Measurements from ENCODE around the gene DLG2. TPM values are rescaled to one million over a fixed set of nuclear protein-coding genes. Genes with fewer than 3 reads are reported as not detected.
A peak's percentile ranks its signal among the peaks of the same experiment; 100 is the strongest.
"Not testable (repeated sequence)": the region's sequence is repeated elsewhere in the genome, so short reads cannot be mapped to it uniquely, and the experiment has no call there.

The DLG2 gene
- total RNA-seq, 1 experiment from 2014 or later, result 0.17 TPM

DNA sequence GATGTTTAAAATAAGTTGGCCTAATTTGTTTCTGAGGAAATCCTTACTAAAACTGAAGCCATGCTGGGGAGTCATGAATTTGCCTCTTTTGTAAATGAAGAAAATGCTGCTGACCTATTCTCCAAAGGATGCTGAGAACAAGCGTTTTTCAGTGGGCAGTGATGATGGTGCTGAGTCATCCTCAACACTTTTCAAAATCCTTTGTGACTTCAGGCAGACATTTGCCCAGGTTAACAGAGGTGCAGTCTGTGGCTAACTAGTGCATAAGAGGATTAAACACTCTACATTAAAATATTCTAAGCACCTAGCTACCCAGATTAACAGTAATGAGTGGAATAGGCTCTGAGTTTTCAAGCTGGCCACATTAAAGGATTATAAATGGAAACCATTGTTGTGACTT is 509.0 kb downstream of the DLG2 start:
- DNase-seq (ENCODE audit: low read depth), result no peak

DNA sequence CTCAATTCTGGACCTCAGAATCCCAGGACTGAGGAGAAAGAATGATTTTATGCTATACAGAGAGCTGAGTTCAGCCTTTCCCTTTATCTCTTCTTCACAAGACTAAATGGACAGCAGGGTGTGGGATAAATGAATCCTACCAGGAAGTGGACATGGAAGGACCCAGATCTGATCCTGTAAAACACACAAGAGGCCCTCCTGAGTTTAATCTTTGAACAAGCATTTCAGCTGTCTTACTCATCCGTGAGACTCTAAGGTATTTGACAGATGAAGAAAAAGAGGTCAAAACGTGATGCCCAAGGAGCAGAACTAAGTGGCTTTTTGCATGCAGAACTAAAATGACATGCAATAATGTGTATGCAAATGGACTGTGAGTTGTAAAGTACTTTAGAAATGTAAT is 511.3 kb downstream of the DLG2 start:
- DNase-seq (ENCODE audit: low read depth), result no peak

DNA sequence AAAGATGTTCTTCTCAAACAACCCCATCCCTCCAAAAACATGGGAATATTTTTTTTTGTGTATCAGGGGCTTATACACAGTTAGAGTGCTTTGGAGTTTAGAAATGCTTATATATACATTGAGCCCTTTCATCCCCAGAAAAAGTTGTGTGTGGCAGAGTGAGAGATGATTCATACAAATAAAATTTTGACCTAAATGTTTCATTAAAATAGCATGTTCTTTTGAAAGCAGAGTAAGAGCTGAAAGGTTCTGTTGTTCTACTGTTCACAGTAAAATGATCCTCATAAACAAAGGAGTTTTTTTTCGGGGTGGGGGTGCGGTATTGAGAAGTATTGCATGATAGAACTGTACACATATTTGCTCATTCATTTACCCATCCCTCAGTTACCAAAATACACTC is 512.4 kb downstream of the DLG2 start:
- DNase-seq (ENCODE audit: low read depth), result no peak

DNA sequence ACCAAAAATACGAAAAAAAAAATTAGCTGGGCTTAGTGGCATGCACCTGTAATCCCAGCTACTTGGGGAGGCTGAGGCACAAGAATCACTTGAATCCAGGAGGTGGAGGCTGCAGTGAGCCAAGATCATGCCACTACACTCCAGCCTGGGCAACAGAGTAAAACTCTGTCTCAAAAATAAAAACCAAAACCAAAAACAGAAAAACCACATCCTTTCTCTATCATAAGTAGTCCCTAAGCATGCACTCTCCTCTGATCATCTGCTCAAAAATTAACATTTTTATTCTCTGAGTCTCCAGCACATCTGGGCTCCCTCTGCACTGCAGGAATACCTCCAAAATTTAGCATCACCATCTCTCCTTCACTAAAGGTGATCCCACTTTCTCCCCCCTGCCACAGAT is 516.9 kb downstream of the DLG2 start:
- not testable (repeated sequence) for DNase-seq (ENCODE audit: low read depth)

DNA sequence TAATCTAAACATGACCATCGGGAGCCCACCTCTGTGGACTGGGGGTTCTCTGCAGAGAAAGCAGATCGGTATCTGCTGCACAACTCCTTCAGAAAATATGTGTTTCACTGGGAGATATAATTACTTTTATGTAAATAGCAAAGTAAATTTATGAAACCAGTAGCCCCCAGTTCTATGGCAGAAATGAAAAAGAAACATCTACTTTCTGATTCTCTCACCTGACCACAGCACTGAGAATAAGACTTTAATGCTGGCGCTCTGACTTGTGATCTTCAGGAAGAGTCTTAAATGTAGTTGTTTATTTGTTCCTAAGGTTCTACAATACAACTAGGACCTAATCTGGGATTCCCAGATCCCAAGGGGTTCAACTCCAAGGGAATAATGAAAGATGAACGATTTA is 518.0 kb downstream of the DLG2 start:
- DNase-seq (ENCODE audit: low read depth), result no peak

DNA sequence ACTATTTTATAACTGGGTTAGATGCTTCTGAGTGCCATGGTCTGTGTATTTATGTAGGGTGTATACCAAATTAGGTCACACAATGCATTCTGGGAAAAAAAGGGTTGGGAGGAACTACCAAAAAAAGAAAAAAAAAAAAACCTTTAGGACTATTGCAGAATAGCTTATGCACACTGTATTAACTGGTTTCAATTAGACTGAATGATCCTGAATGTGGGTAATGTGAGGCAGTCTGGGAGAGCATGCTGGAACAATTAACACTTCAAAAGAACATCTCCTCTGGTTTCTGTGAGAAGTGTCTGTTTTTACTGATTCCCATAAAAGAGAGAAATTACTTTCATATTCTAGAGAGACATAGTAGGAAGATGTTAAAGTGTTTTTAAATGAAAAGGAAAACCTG is 521.3 kb downstream of the DLG2 start:
- no peak for DNase-seq (ENCODE audit: low read depth)

DNA sequence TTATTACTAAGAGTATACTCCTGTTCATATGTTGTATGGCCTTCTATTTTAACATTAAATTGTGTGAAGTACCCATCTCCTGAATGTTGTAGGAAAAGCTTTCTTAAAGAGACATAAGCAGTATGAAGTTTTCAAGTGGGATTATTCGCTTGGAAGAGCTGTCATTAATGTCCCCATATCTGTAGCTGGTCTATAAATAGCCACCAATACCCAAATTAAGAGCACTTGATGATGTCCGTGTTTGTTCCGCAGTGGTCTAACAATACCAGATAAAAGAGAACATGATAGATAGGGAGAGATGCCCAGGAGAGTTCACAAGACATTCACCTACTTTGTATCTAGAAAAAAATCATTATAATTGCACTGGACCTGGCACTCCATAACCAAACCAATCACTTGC is 527.6 kb downstream of the DLG2 start:
- no peak for DNase-seq (ENCODE audit: low read depth)

DNA sequence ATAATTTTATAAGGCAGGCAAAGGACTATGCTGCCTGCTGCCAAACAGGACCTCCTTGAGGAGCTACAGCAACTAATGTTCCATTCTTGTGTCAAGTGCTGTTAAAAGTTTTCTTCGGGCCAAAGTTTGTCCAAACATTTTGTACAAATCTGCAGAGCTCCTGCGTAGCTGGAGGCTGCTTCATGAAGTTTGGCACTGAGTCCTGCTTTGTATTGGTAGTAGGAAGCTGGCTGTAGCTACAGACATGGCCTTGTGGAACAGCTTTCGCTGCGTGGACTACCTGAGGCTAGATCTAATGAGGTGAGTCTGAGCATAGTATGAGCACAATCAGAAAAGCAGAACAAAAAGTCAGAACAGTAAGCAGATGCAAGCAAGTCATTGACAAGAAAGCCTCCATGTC is 528.1 kb downstream of the DLG2 start:
- DNase-seq (ENCODE audit: low read depth), result no peak

DNA sequence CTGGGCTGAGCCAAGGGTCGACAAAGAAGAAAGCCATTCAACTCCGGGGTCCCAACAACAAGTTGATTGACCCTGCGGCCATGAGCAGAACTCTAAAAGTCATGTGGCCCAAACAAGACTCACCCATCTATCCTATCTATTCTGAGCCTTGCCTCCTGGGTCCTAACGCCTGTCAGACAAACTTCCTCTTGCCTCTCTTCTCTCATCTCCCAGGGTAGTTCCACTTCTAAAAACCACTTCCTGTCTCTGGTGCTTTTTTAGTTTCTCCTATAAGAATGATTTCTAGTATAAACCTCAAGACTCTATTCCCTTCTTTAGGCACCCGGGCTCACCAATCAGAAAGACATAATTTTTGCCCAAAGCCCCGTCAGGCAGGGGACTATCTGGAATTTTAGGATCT is 530.2 kb downstream of the DLG2 start:
- DNase-seq (ENCODE audit: low read depth), result no peak

DNA sequence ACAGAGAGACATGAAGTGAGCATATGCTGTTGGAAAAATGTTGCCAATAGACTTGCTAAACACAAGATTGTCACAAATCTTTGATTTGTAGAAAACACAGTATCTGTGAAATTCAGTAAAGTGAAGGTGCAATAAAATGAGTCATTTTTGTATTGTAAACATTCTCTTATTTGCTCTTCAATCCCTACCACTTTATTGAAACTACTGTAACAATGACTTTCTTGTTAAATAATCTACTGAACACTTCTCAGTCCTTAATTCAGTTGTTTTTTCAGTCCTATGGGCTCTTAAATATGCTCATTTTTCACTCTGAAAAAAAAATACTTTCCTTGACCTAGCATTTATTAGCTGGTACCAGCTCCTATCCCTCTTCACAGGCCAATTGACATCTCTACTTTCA is 531.9 kb downstream of the DLG2 start:
- DNase-seq (ENCODE audit: low read depth), result no peak

DNA sequence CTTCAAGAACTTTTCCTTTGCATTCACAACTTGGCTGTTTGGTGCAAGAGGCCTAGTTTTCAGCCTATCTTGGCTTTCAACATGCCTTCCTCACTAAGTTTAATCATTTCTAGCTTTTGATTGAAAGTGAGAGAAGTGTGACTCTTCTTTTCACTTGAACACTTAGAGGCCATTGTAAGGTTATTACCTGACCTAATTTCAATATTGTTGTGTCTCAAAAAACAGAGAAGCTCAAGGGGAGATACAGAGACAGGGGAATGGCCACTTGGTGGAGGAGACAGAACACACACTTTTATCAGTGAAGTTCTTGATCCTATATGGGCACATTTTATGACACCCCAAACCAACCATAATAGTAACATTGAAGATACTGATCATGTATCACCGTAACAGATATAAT is 532.3 kb downstream of the DLG2 start:
- no peak for DNase-seq (ENCODE audit: low read depth)

DNA sequence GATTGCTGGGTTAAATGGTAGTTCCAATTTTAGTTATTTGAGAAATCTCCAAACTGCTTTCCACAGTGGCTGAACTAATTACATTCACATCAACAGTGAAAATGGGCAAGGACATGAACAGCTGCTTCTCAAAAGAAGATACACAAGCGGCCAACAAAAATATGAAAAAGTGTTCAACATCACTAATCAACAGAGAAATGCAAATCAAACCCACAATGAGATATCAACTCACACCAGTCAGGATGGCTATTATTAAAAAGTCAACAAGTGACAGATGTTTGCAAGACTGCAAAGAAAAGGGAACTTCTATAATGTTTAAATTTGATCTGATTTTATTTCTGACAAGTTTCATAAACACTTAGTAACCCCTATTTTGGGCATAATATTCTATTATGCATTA is 537.5 kb downstream of the DLG2 start:
- DNase-seq (ENCODE audit: low read depth), result no peak

DNA sequence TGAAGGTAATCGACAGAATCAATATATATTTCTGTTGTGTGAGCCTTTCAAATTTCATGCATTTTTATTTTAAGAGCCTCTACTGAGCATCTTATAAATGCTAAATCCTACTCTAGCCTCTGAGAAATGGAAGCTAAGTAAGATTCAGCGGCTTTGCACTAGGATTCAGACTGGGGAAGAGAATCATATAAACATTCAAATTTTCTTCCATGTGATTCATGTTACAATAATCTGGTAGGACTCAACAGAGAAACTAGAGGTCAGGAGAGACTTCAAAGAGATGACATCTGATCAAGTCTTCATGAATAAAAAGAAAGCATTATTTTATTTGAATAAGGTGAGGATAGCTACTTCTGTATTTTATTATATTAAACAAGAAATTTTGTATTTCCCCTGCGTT is 538.9 kb downstream of the DLG2 start:
- no peak for DNase-seq (ENCODE audit: low read depth)

DNA sequence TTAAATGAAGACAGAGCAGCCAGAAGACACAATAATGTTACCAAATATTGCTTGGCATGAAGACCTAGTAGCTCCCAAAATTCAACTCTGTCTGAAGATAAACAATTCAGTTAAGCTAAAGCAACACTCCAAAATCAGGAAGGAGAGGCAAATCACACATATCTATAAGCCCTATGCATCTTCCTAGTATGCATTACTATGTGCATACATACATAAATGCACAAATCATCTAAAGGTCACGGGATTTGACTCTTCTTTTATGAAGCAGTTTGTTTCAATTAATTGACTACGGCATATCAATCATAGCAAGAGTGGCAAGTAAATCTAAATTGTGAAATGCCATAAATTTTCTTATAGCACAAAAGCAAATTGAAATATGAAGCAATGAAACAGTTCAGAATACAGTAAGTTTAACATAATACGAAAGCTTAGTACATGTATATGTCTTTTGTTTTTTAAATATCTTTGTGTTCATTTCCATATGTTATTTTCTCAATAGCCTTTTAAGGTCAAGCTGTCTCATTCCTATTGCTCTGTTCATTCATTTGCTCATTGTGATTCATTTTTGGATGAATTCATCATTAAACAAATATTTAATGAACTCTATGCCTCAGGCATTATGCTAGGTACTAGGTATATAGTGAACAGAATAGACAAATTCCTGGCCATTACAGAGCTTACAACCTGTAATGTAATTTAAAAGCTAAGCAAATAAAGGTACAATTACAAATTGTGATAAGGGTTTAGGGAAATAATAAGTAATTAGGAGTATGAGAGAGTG is 540.5 kb downstream of the DLG2 start:
- DNase-seq (ENCODE audit: low read depth), result no peak

DNA sequence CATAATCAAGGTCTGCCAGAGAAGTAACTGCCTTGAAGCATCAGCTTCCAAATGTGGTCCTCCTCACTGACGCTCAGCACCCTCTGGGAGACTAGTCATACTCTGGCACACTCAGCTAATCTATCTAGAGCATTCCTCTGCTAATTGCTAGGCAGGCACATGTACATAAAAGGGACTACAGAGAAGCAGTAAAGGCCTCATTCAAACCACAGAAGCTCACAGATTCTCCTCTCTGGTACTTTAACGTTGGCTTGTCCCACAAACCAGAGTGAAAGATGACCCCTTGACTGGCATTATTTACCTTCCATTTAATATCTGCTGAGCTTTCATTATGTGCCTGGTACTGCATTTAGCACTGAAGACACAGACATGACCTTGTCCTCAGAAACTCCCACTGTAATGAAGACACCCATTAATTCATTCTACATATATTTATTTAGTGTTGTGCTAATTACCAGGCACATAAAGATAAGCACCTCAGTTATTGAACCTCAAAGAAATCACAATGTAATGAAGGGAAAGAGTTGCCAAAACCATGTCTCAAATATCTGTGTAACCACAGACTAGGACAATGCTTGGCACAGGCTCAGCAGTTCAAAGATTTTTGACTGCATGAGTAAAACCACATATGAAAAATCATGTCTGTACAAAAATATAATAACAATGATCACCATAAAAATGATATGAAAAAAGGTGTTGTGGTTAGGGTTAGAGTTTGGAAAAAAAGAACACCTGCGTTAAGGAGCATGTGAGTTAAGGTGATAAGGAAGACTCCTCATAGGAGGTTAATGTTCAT is 550.4 kb downstream of the DLG2 start:
- DNase-seq (ENCODE audit: low read depth), result no peak

DNA sequence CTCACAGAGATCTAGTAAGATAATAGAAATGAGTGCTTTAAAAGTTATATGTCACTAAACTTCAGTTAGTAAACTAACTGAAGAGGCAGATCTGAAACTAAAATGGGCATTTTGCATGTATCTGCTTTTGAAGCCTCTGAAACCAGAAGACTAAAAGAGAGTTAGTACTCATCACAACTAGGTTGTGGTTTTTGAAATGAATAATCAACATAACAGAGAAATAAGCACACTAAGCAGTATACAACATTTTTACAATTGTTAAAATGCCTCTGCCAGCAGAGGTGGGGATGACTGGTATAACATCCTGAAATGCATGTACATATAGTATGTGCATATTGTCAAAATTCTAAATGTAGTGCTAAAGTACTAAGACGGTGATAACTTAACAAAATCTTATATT is 564.5 kb downstream of the DLG2 start:
- no peak for DNase-seq (ENCODE audit: low read depth)

DNA sequence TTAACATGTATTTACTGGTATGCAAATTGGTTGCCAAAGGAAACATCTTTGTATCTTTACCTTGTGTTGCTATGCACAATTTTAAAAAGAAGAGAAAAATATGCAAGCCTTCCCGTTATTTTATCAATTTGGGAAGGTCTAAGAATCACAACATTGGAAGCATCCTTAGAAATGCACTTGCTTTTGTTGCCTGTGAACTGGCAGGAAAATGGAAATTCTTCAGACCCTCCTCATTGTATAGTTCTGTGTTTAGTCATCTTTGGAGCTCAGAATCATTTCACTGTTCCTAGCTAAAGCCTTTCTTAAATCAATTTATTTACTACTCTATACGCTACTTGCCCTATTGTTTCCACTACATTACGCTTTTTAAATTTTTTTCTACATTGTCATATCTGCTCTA is 574.5 kb downstream of the DLG2 start:
- no peak for DNase-seq (ENCODE audit: low read depth)

DNA sequence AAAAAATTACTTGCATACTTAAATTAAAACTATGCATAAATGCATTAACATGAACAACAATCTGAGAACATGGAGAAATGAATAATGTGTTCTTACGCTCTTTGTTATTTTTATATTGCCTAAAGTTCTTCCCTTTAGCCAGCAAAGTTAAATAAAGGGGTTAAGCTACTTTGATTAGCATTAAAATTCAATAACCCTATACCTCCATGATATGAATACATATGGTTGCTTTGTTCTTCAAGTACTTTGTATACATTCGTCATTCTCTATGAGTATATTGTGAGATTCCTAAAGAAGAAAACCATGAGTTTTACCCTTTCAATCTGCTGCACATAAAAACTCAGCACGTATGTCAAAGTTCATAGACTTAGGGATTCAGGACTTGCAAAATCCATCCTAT is 578.3 kb downstream of the DLG2 start:
- DNase-seq (ENCODE audit: low read depth), result no peak

DNA sequence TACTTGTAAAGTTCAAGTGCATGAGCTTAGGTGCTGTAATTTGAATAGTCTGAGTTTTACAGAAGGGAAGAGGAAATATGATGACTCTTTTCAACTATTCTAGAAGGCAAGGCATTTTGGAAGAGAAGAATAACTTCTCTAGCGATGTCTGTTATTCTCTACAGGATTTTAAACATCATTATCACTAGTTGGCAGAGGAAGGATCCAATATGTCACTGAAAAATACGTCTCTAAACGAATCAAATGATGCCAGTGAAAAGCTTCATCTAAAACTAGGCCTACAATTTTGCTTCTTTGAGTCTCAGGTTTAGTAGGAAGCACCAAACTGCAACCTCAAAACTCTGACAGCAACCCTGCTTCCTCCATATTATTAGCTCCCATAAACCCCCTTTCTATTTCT is 581.4 kb downstream of the DLG2 start:
- no peak for DNase-seq (ENCODE audit: low read depth)

DNA sequence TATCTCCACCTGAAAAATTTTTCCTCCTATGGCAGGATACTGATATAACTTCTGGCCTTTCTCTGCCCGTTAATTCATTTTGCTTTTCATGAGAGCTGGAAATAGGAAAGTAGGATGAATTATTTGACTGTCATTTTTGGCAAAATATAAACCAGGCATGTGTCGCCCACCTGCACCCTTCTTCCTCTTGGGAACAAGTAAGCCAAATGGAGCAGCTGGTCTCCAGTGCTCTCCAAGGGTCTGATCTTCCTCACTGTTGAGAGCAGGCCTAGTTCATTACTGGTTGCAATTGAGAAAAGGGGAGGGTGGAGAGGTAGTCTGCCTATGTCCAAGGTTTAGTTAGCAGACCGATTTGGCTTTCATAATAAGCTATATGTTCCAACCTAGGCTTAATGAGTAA is 582.2 kb downstream of the DLG2 start:
- no peak for DNase-seq (ENCODE audit: low read depth)

DNA sequence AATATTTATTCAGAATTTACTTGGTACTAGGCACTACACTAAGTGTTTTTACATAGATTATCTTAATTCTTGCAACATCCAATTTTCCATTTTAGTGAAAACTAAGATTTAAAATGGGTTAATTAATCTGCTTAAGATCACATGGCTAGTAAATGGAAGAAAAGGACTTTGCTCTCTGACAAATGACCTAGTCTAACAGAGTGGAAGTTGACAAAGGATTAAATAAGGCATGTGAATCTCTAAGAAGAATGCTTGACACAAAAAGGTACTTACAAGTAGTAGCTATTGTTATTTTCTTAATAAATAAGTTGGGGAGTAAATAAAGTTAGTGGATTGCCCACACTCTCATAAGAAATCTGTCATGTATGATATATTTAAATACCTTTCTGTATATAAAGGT is 584.8 kb downstream of the DLG2 start:
- no peak for DNase-seq (ENCODE audit: low read depth)

DNA sequence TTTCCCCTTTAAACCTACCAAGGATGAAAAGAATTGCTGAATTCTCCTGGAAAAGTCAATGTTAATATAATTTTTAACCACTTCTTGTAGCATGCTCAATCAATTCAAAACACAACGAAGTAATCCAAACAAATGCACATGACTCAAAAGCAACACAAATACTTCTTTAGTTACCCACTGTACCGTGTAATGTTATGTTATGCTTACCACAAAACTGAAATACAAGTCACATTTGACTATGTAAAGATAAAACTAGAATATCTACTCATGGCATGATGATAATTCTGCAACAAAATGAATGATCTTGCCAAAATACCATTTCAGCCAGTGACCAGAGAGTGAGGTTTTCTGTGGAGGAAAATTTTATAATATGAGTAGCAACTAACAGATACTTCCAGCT is 587.0 kb downstream of the DLG2 start:
- no peak for DNase-seq (ENCODE audit: low read depth)

DNA sequence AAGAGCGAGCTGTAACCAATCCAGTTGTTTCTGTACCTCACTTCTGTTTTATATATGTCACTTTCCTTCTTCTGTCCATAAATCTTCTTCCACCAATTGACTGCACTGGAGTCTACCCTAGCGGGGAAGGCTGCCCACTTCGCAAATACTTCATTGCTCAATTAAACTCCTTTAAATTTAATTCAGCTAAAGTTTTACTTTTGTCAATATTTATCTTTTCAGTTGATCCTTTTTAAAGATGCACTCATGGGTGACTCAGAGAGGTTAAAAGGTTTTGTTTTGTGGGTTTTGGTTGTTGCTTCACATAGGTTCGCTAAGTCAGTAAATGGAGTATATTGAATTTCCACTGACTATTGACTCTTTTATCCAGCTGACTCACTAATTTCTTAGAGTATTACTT is 597.2 kb downstream of the DLG2 start:
- DNase-seq (ENCODE audit: low read depth), result peak; percentile 13

All from LHCN-M2 (cell line).